GM23338 (cell line): ENCODE results near the gene MAPT. TPM values are rescaled to one million over a fixed set of nuclear protein-coding genes. Genes with fewer than 3 reads are reported as not detected.

Experiments used
- ATAC-seq: fragments of 200-7000 bp; cut with Tn5 transposase; 3 replicates; pipeline ENCODE4 v1.9.1; 2020
- DNase-seq: peaks from one replicate; pipeline ENCODE4 v3.0.0-alpha.2; 2015; ENCODE audit warnings: low spot score
- H2AFZ ChIP-seq: fragments of 200-600 bp; sonication (generic); 2 replicates; pipeline ENCODE4 v1.8.0; 2016; ENCODE audit warnings: antibody characterized with exemption, mild to moderate bottlenecking, moderate library complexity
- H3F3A ChIP-seq: fragments of 200-600 bp; sonication (generic); replicated peaks from 2 replicates; pipeline ENCODE4 v1.8.0; 2017; ENCODE audit warnings: antibody characterized with exemption, mixed run types, low read depth
- H3K27ac ChIP-seq: fragments of 200-600 bp; sonication (generic); 2 replicates; pipeline ENCODE4 v1.6.1; 2016; ENCODE audit warnings: low read depth
- H3K27me3 ChIP-seq: fragments of 200-600 bp; sonication (generic); 2 replicates; pipeline ENCODE4 v1.8.0; 2016; ENCODE audit warnings: mild to moderate bottlenecking, mixed run types, moderate library complexity; ENCODE audit not compliant: insufficient read depth
- H3K36me3 ChIP-seq: fragments of 200-600 bp; sonication (generic); 2 replicates; pipeline ENCODE4 v1.8.0; 2016; ENCODE audit warnings: mild to moderate bottlenecking; ENCODE audit not compliant: insufficient read depth
- H3K4me1 ChIP-seq: fragments of 200-600 bp; sonication (generic); 2 replicates; pipeline ENCODE4 v1.8.0; 2016; ENCODE audit warnings: mild to moderate bottlenecking, moderate library complexity; ENCODE audit not compliant: insufficient read depth
- H3K4me2 ChIP-seq: fragments of 200-600 bp; sonication (generic); 2 replicates; pipeline ENCODE4 v1.7.1; 2017; ENCODE audit warnings: mixed run types
- H3K4me3 ChIP-seq: fragments of 200-600 bp; sonication (generic); 2 replicates; pipeline ENCODE4 v1.6.1; 2016; ENCODE audit warnings: mixed run types
- H3K79me2 ChIP-seq: fragments of 200-600 bp; sonication (generic); replicated peaks from 2 replicates; pipeline ENCODE4 v1.8.0; 2017; ENCODE audit warnings: mild to moderate bottlenecking; ENCODE audit not compliant: insufficient read depth
- H3K9me2 ChIP-seq: fragments of 200-600 bp; sonication (generic); 2 replicates; pipeline ENCODE4 v1.8.0; 2017; ENCODE audit not compliant: insufficient read depth
- H4K20me1 ChIP-seq: fragments of 200-600 bp; sonication (generic); replicated peaks from 2 replicates; pipeline ENCODE4 v1.8.0; 2017; ENCODE audit warnings: mild to moderate bottlenecking; ENCODE audit not compliant: insufficient read depth
- H3K27ac Mint-ChIP-seq: 2 replicates; pipeline ENCODE4 v1.8.0; 2020; ENCODE audit warnings: inconsistent platforms, mild to moderate bottlenecking, moderate library complexity, mixed read lengths
- H3K27me3 Mint-ChIP-seq: 3 replicates; pipeline ENCODE4 v1.8.0; 2022; ENCODE audit warnings: low read depth, mild to moderate bottlenecking, moderate library complexity, mixed read lengths, inconsistent platforms; ENCODE audit not compliant: insufficient read depth, poor library complexity
- H3K36me3 Mint-ChIP-seq: 3 replicates; pipeline ENCODE4 v1.8.0; 2021; ENCODE audit warnings: low read depth, mild to moderate bottlenecking, inconsistent platforms, moderate library complexity, mixed read lengths
- H3K4me1 Mint-ChIP-seq: 3 replicates; pipeline ENCODE4 v1.8.0; 2020; ENCODE audit warnings: mild to moderate bottlenecking, inconsistent platforms, mixed read lengths
- H3K4me3 Mint-ChIP-seq: 3 replicates; pipeline ENCODE4 v1.8.0; 2021; ENCODE audit warnings: moderate library complexity, mild to moderate bottlenecking, inconsistent platforms, mixed read lengths
- H3K9me3 Mint-ChIP-seq: 3 replicates; pipeline ENCODE4 v1.8.0; 2020; ENCODE audit warnings: moderate library complexity, mild to moderate bottlenecking, inconsistent platforms, mixed read lengths
- CREB1 ChIP-seq: fragments of 250-450 bp; sonication (Bioruptor Pico); IDR thresholded peaks from 2 replicates; pipeline ENCODE4 v1.5.0; 2020; ENCODE audit warnings: low read depth, mild to moderate bottlenecking, moderate library complexity
- CTCF ChIP-seq, 2 experiments: fragments of 200-600 bp in 1 of 2; sonication (generic) in 1 of 2; conservative IDR thresholded peaks; 2 replicates each; pipeline versions ENCODE4 v1.5.1 to v1.6.1; 2016 to 2017; ENCODE audit warnings: antibody characterized with exemption in 2 of 2, low read depth in 2 of 2, mild to moderate bottlenecking in 2 of 2, moderate library complexity in 1 of 2
- JUNB ChIP-seq: IDR thresholded peaks from one replicate; pipeline ENCODE4 v1.6.1; 2016; ENCODE audit warnings: antibody characterized with exemption; ENCODE audit not compliant: unreplicated experiment
- POLR2AphosphoS5 ChIP-seq: IDR thresholded peaks from 2 replicates; pipeline ENCODE4 v1.6.1; 2016; ENCODE audit warnings: antibody characterized with exemption, low read depth
- ZNF114 ChIP-seq: fragments of 250-450 bp; sonication (Bioruptor Pico); IDR thresholded peaks from 2 replicates; pipeline ENCODE4 v1.5.0; 2020; ENCODE audit warnings: mild to moderate bottlenecking, moderate library complexity
- ZNF331 ChIP-seq: fragments of 250-450 bp; sonication (Bioruptor Pico); IDR thresholded peaks from 2 replicates; pipeline ENCODE4 v1.5.0; 2020; ENCODE audit warnings: low read depth, mild to moderate bottlenecking, moderate library complexity
- ZNF462 ChIP-seq: fragments of 250-450 bp; sonication (Bioruptor Pico); IDR thresholded peaks from 2 replicates; pipeline ENCODE4 v1.5.0; 2020; ENCODE audit warnings: mild to moderate bottlenecking, moderate library complexity
- polyA plus RNA-seq: library from polyadenylated mRNA; unstranded; fragments of >200 nt; fragmentation: Nextera tagmentation; extraction: Ambion mirVana; gene quantifications from 2 replicates; pipeline ENCODE4 v1.2.1, GENCODE V29; 2016
- total RNA-seq: library from RNA; depleted of rRNA; stranded (reverse); fragments of >200 nt; shearing (Covaris generic); gene quantifications from 2 replicates; pipeline ENCODE4 v1.2.3, GENCODE V29; 2014

The MAPT gene
- total and polyA plus RNA-seq, 2 experiments from 2014 or later = 1.1 to 2.1 TPM

- TF ChIP-seq ZNF462 (CRISPR knock-in tag) = no peak
These were observed 140.9 kb downstream of the MAPT start (continued) for GRCh38 chr17:46035112-46035818.

GRCh38 chr17:46036491-46036890 lies 142.1 kb downstream of the MAPT start:
- H4K20me1 ChIP-seq = peaks cover 21% of the 10 kb centered on the region
- DNase-seq (no peak), ATAC-seq (no peak)
- H3K27me3 Mint-ChIP-seq = peaks cover 4% of the 10 kb centered on the region
- H3K79me2 ChIP-seq = no peaks in the 10 kb centered on the region
- no peak overlapping the region for H3K4me2 ChIP-seq
- H3K36me3 Mint-ChIP-seq = peaks cover 92% of the 10 kb centered on the region
- peaks cover 75% of the 10 kb centered on the region for H3K36me3 ChIP-seq
- TF ChIP-seq CTCF (conservative IDR thresholded peaks at IDR 0.05; ENCODE audit: low read depth in 2 of 2) = no peak
- TF ChIP-seq ZNF114 = no peak
- no peak for TF ChIP-seq ZNF462 (CRISPR knock-in tag)
- TF ChIP-seq JUNB = no peak
- TF ChIP-seq ZNF331 (CRISPR knock-in tag) = no peak
- TF ChIP-seq POLR2AphosphoS5 = no peak
- TF ChIP-seq CREB1 (CRISPR knock-in tag) = no peak
- no peak overlapping the region for H3K4me3 Mint-ChIP-seq
- no peaks in the 10 kb centered on the region for H3K27me3 ChIP-seq
- no peaks in the 10 kb centered on the region for H3K9me2 ChIP-seq
- H3K27ac ChIP-seq = no peak overlapping the region
- H3K4me1 ChIP-seq = no peaks in the 10 kb centered on the region
- no peaks in the 10 kb centered on the region for H3K4me1 Mint-ChIP-seq
- H3F3A ChIP-seq = peaks cover 10% of the 10 kb centered on the region; the same call in 1 of the 2 replicates
- H3K4me3 ChIP-seq = no peak overlapping the region
- no peak overlapping the region for H2AFZ ChIP-seq
- H3K27ac Mint-ChIP-seq = no peak overlapping the region
- no peaks in the 10 kb centered on the region for H3K9me3 Mint-ChIP-seq
